NCI-H2081 treated with DMSO at 0.1 percent for 48 hours (cell line): Measurements from ENCODE around the gene LRRC32.

Experiments
- DNase-seq: peaks from one replicate; lab custom pipeline; 2025; lab: John Stamatoyannopoulos, UW

LRRC32 gene

GRCh38 chr11:76678321-76678720 lies 7.8 kb upstream of the LRRC32 start:
- no peak for DNase-seq

DNA sequence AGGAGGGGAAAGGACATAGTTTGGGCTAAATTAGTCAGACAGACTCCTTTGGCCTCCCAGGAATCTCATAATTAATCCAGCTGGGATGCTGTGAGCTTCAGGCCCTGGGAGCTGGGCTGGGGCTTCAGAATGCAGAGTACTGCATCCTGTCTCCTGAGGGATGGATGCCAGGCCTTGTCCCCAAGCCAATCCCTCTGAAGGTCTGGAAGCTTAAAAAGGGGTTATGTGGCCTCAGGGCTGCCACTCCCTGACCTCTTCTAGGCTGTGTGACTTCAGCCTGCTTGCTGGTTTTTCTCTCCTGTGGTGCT lies 6.9 kb upstream of the LRRC32 start:
- DNase-seq, result no peak

DNA sequence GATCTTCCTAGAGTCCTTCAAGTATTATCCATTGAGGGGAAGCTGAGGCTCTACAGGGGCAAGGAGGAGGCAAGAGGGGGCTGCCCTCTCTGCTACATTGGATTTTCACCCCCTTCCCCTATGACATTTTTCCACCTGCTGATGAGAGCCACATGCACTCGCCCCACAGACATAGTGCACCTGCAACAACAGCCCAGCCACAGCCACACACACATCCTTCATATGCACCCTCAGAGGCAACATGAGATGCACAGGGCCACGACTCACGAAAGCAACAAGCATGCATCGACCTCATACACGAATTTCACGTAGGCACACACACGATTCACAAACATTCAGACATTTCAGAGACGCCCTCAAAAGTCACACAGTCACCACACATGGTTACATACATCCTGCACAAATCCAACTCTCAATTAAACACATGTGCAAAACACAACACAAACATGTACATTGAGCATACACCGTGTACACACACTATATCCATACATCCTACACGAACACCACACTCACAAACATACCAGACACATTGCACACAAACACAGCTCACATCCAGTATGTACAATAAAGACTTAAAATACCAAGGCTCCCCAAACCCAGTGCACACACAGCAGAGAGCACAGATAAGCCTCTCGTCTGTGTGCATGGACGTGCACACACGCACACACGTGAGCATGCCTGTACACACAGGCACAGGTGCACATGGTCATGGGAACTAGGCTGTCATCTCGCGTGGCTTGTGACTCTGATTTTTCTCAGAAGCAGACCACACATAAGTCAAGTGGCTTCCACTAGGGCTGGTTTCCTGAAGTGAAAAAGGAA lies 6.3 kb upstream of the LRRC32 start:
- DNase-seq, result no peak

DNA sequence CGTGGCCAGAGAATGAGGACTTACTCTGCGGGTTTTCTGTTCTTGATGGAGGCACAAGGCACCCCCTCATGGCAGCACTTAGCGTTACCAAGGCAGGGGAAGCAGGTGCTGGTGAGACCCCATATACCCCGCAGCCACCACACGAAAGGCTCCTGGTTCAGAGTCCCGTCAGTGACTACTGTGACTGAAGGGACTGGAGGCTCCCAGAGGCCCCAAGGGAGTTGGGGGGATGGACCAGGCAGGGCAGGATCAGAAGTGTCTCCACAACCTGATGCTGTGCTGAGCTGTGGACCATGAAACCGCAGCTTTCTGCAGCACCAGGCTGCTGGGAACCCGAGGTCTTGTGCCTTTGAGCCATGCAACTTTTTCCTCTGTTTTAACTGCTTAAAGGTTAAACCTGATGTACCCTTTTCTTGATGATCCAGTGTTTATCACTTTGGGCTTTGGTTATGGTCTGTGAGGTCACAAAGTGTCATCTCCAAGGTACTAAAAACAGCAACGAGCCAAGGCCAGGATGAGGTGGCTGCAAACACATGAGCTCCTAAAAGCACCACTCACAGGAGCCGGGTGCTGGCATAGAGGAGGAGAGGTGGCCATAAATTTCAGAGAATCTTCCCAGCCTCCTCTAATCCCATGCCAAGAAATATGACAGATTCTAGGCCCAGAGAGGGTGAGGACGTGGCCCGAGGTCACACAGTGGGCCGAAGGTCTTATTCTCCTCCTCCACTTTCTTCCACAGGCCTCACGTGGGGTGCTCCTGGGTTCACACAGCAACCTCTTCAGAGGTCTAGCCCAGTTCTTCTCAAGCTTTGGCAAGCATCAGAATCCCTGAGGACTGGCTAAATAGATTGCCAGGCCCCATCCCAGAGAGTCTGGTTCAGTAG lies 4.2 kb upstream of the LRRC32 start:
- no peak for DNase-seq

GRCh38 chr11:76673176-76674142 lies 2.9 kb upstream of the LRRC32 start:
- DNase-seq, result no peak

DNA sequence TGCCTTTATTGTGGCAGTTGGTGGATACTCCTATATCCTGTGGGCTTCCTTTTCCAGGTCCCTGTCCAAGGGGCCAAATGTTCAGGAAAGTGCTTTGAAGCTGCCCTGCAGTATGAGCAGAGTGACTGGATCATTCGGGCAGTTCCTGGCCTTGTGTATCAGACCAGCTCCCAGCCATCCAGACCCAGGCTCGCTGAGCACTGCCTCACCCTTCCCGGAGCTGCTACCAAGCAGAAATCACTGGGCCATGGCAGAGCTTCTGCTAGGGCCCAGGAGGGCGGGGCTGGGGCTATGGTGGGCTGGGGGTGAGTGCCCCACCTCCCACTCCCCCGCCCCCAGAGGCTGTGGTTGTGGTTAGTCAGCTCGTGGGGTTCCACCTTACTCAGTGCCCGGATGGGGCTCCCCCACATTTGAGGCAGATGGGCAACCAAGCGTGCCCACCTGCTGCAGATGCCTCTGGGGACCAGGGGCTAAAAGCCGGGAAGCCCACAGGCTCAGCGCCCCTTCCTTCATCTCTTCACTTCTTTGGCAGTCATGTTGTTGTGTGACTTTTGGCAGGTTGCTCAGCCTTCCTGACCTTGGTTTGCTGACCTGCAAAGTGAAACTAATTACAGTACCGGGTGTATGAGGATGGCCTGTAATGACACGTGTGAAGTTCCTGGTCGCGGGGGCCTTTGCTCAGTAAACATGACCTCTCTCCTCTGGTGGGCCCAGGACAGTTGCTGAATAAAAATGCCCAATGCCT lies 2.1 kb upstream of the LRRC32 start:
- no peak for DNase-seq

GRCh38 chr11:76671626-76672309 lies 1.2 kb upstream of the LRRC32 start:
- DNase-seq, result no peak

- DNase-seq, result no peak
Observed at GRCh38 chr11:76671237-76671592, 668 bp upstream of the LRRC32 start.

- no peak for DNase-seq
Observed at GRCh38 chr11:76669901-76670484, 554 bp downstream of the LRRC32 start.

- no peak for DNase-seq
Observed at GRCh38 chr11:76668362-76669155, 2.0 kb downstream of the LRRC32 start.

DNA sequence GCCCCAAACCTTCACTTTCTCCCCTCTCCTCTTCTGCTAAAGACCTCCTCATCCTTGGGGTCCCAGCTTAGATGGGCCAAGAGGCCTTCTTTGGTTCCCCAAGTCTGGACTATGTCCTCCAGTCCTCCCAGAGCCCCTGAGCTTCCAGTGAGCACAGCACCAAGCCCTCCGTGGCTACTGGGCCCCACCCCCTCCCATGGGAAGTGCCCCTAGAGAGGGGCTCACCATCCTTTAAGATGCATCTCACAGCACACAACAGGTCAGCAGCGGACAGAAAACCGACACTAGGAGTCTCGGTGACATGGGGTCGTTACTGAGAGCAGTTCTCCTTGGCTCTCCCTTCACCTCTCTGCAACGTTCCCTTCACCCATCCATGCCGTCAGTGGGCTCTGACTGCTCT lies 2.7 kb downstream of the LRRC32 start:
- no peak for DNase-seq

DNA sequence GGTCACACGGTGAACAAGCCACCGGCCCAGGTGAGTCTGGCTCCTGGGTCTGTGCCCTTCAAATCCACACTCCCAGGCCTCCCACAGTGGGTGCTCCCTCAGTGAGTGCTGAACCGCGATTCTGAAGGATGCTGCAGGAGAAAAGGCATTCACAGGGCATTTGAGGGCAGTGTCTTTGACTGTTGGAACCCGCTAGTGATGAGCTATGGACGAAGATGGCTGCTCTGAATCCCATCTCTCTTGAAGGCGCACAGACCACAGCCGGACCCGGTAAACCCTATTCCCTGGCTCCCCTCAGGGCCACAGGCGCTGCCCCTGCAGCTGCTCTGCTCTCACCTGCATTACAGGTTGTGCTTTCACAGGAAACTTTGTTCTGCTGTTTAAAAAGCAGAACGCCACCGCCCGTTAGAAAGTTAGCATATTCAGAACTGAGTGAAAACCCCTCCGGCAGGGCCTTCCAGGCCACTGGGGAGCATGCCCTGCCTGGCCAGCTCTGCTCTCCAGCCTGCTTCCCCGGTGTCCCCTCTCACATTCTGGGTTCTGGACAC lies 3.2 kb downstream of the LRRC32 start:
- no peak for DNase-seq

DNA sequence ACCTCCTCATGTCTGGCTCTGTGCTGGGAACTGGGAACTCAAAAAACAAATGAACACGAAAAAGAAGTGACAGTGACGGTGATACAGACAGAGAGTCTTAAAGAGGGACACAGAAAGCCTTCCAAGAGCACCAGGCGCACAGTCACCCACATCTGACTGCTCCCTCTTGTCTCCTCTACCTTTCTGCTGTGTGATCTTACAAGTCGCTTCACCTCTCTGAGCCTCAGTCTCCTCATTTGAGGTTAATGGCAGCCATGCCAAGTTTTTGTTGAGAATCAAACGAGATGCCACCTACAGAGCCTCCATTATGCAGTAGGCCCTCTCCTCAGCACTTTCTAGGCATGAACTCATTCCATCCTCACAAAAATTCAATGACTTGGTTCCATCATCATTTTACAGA lies 3.7 kb downstream of the LRRC32 start:
- no peak for DNase-seq

GRCh38 chr11:76666408-76666807 lies 4.1 kb downstream of the LRRC32 start:
- no peak for DNase-seq

GRCh38 chr11:76665921-76666351 lies 4.6 kb downstream of the LRRC32 start:
- no peak for DNase-seq

- DNase-seq, result no peak
Observed at GRCh38 chr11:76665172-76665571, 5.4 kb downstream of the LRRC32 start.

DNA sequence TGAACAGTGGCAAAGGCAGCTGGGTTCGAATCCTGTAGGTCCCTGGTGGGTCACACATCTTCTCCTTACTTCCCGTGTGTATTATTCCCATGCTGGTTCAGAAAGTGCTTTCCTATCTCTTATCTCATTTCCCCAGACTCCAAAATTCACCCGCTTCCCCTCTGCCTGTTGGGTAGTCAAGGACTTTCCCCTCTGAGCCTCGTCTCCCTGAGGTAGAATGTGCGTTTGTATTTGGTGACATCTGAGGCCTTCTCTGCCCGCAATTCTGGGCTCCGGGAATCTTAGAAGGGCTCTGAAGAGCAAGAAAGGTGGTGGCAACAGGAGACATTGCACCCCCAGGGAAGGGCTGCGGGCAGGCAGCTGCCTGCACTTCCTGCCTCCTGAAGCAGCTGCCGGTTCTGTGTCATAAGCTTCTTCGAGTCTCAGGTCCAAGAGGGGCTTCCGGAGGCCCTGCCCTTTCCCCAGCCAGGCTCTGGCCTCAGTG lies 5.9 kb downstream of the LRRC32 start:
- no peak for DNase-seq

- DNase-seq, result no peak
Observed at GRCh38 chr11:76663912-76664440, 6.6 kb downstream of the LRRC32 start.

- no peak for DNase-seq
Observed at GRCh38 chr11:76663486-76663810, 7.1 kb downstream of the LRRC32 start.
